Sigmoid colon (tissue), 4 donors: Measurements from ENCODE around the gene B3GALT4.

Source experiments
- CTCF ChIP-seq, 4 experiments: fragments of 450-650 bp in 3 of 4; fragments of 200-600 bp in 1 of 4; IDR thresholded peaks; one replicate each; pipeline ENCODE4 v1.5.1; 2016 to 2019; ENCODE audit warnings: antibody characterized with exemption in 4 of 4, mild to moderate bottlenecking in 3 of 4, moderate library complexity in 2 of 4
- EP300 ChIP-seq, 4 donors: sonication (generic); formaldehyde crosslinking; IDR thresholded peaks; one replicate each; pipeline ENCODE4 v1.6.1; 2017; ENCODE audit warnings: antibody characterized with exemption in 4 of 4

- TF ChIP-seq EP300 (IDR thresholded peaks at IDR 0.05) (no peak), CTCF (IDR thresholded peaks at IDR 0.05) (no peak)
Observed at GRCh38 chr6:33317669-33318425, 40.9 kb downstream of the B3GALT4 start, which contains the start of gene ZBTB22.
